Fibroblast of mammary gland (primary cell): ENCODE results near the gene STIM2.

ENCODE experiments used
- DNase-seq: peaks from one replicate; pipeline ENCODE4 v3.0.0-alpha.2; 2010; ENCODE audit warnings: low read depth
- H3K4me3 ChIP-seq: 2 replicates; pipeline ENCODE4 v1.5.1; 2011; ENCODE audit warnings: low read depth, mild to moderate bottlenecking, low read length, moderate library complexity; ENCODE audit not compliant: control insufficient read depth
- CTCF ChIP-seq: conservative IDR thresholded peaks from 2 replicates; pipeline ENCODE4 v1.5.1; 2011; ENCODE audit warnings: low read depth, low read length, inconsistent platforms; ENCODE audit not compliant: control insufficient read depth, insufficient read depth

STIM2 gene

GRCh38 chr4:27010334-27010940, 149.8 kb downstream of the STIM2 start:
- DNase-seq: peak; percentile 77
- TF ChIP-seq CTCF: peak; percentile 90
- no peak overlapping the region for H3K4me3 ChIP-seq

GRCh38 chr4:27011401-27011800, 150.8 kb downstream of the STIM2 start:
- TF ChIP-seq CTCF: no peak

GRCh38 chr4:27013012-27013411, 152.4 kb downstream of the STIM2 start:
- H3K4me3 ChIP-seq: no peak overlapping the region
- no peak for DNase-seq
- no peak for TF ChIP-seq CTCF

More at GRCh38 chr4:27011401-27011800, 150.8 kb downstream of the STIM2 start:
- H3K4me3 ChIP-seq: no peak overlapping the region
- no peak for DNase-seq

- DNase-seq: no peak
- H3K4me3 ChIP-seq: no peak overlapping the region
- TF ChIP-seq CTCF: no peak
Observed at GRCh38 chr4:27016551-27016950, 155.9 kb downstream of the STIM2 start.

- no peak overlapping the region for H3K4me3 ChIP-seq
- DNase-seq: no peak
- no peak for TF ChIP-seq CTCF
Observed at GRCh38 chr4:27017623-27018022, 157.0 kb downstream of the STIM2 start.

- H3K4me3 ChIP-seq: no peak overlapping the region
- no peak for DNase-seq
- TF ChIP-seq CTCF: no peak
Observed at GRCh38 chr4:27018076-27018475, 157.4 kb downstream of the STIM2 start.

GRCh38 chr4:27018910-27019309, 158.3 kb downstream of the STIM2 start:
- DNase-seq: no peak
- no peak overlapping the region for H3K4me3 ChIP-seq
- TF ChIP-seq CTCF: no peak
